Panc1 (cell line): ENCODE measurements around the gene MAJIN.

Source experiments
- POLR2AphosphoS5 ChIP-seq: IDR thresholded peaks from 2 replicates; pipeline ENCODE4 v1.6.1; 2012; ENCODE audit warnings: mild to moderate bottlenecking, low read depth, low read length, moderate library complexity
- SIN3A ChIP-seq: IDR thresholded peaks from 2 replicates; pipeline ENCODE4 v1.6.1; 2012; ENCODE audit warnings: low read depth, mild to moderate bottlenecking, low read length, moderate library complexity, borderline replicate concordance; ENCODE audit not compliant: insufficient read depth
- TCF7L2 ChIP-seq: IDR thresholded peaks from 2 replicates; pipeline ENCODE4 v1.6.1; 2011; ENCODE audit warnings: mild to moderate bottlenecking, low read depth, low read length, inconsistent platforms
- TF ChIP-seq, protein P1 (sequence below): fragments of 450-650 bp; IDR thresholded peaks from 2 replicates; pipeline ENCODE4 v1.5.1; 2017; ENCODE audit warnings: mild to moderate bottlenecking
- TF ChIP-seq, protein P2 (sequence below), 2 experiments: IDR thresholded peaks; 2 replicates each; pipeline ENCODE4 v1.6.1; 2011 to 2012; ENCODE audit warnings: low read depth in 2 of 2, control low read depth in 1 of 2, low read length in 1 of 2, mild to moderate bottlenecking in 1 of 2, moderate library complexity in 1 of 2; ENCODE audit not compliant: insufficient read depth in 1 of 2

DNA sequence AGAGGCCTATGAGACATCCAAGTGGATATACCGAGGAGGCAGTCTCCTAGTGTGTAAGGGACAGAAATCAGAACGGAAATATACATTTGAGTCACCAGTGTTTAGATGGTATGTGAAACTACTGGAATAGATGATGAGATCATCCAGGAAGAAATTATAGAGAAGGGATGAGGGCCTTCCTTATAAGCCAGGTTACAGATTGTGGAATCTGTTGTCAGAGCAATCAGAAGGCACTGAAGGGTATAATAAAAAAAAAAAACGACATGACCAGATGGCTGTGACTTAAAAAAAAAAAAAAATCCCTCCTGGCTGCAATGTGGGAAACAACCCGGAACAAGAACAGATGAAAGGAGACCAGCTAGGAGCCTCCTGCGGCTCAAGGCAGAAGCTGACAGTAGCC, 2.7 kb downstream of the MAJIN start:
- TF ChIP-seq, protein P1, sequence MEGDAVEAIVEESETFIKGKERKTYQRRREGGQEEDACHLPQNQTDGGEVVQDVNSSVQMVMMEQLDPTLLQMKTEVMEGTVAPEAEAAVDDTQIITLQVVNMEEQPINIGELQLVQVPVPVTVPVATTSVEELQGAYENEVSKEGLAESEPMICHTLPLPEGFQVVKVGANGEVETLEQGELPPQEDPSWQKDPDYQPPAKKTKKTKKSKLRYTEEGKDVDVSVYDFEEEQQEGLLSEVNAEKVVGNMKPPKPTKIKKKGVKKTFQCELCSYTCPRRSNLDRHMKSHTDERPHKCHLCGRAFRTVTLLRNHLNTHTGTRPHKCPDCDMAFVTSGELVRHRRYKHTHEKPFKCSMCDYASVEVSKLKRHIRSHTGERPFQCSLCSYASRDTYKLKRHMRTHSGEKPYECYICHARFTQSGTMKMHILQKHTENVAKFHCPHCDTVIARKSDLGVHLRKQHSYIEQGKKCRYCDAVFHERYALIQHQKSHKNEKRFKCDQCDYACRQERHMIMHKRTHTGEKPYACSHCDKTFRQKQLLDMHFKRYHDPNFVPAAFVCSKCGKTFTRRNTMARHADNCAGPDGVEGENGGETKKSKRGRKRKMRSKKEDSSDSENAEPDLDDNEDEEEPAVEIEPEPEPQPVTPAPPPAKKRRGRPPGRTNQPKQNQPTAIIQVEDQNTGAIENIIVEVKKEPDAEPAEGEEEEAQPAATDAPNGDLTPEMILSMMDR, result no peak
- no peak for TF ChIP-seq POLR2AphosphoS5
- no peak for TF ChIP-seq SIN3A
- TF ChIP-seq, protein P2, sequence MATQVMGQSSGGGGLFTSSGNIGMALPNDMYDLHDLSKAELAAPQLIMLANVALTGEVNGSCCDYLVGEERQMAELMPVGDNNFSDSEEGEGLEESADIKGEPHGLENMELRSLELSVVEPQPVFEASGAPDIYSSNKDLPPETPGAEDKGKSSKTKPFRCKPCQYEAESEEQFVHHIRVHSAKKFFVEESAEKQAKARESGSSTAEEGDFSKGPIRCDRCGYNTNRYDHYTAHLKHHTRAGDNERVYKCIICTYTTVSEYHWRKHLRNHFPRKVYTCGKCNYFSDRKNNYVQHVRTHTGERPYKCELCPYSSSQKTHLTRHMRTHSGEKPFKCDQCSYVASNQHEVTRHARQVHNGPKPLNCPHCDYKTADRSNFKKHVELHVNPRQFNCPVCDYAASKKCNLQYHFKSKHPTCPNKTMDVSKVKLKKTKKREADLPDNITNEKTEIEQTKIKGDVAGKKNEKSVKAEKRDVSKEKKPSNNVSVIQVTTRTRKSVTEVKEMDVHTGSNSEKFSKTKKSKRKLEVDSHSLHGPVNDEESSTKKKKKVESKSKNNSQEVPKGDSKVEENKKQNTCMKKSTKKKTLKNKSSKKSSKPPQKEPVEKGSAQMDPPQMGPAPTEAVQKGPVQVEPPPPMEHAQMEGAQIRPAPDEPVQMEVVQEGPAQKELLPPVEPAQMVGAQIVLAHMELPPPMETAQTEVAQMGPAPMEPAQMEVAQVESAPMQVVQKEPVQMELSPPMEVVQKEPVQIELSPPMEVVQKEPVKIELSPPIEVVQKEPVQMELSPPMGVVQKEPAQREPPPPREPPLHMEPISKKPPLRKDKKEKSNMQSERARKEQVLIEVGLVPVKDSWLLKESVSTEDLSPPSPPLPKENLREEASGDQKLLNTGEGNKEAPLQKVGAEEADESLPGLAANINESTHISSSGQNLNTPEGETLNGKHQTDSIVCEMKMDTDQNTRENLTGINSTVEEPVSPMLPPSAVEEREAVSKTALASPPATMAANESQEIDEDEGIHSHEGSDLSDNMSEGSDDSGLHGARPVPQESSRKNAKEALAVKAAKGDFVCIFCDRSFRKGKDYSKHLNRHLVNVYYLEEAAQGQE (IDR thresholded peaks at IDR 0.05; ENCODE audit: insufficient read depth in 1 of 2, low read depth in 2 of 2, low read length in 1 of 2), result no peak
- TF ChIP-seq TCF7L2, result no peak
